Ovary (tissue), 9 donors: ENCODE data around the gene CNNM3. TPM values are rescaled to one million over a fixed set of nuclear protein-coding genes. Genes with fewer than 3 reads are reported as not detected.

Source experiments
- DNase-seq, 5 donors: peaks; one replicate each; pipeline ENCODE4 v3.0.0-alpha.2; 2019 to 2020
- H3K27ac ChIP-seq, 2 donors: fragments of 200-600 bp; one replicate each; pipeline versions ENCODE4 v1.5.1 to v1.8.0; 2019 to 2022
- H3K27me3 ChIP-seq: fragments of 200-600 bp; one replicate; pipeline ENCODE4 v1.8.0; 2022
- H3K36me3 ChIP-seq: fragments of 200-600 bp; sonication (generic); one replicate; pipeline ENCODE4 v1.5.1; 2019
- H3K4me1 ChIP-seq: one replicate; pipeline ENCODE4 v1.8.1; 2013; ENCODE audit warnings: mild to moderate bottlenecking, moderate library complexity; ENCODE audit not compliant: insufficient read depth
- H3K4me3 ChIP-seq: fragments of 200-600 bp; sonication (generic); one replicate; pipeline ENCODE4 v1.5.1; 2017
- H3K9me3 ChIP-seq, 2 donors: fragments of 200-600 bp in 1 of 2; sonication (generic) in 1 of 2; one replicate each; pipeline versions ENCODE4 v1.5.1 to v1.8.1; 2013 to 2019; ENCODE audit warnings: mild to moderate bottlenecking in 1 of 2, moderate library complexity in 1 of 2
- EP300 ChIP-seq: sonication (generic); formaldehyde crosslinking; IDR thresholded peaks from one replicate; pipeline ENCODE4 v1.6.1; 2017; ENCODE audit warnings: antibody characterized with exemption
- POLR2A ChIP-seq: fragments of 450-650 bp; IDR thresholded peaks from one replicate; pipeline ENCODE4 v1.6.1; 2017; ENCODE audit warnings: antibody characterized with exemption, mild to moderate bottlenecking, moderate library complexity
- WGBS, 3 donors: extraction: QIAGEN DNeasy Blood & Tissue Kit in 1 of 3; methylation state at CpG; one replicate each; pipeline versions ENCODE4 v1.1.5 to v1.1.7; 2013 to 2017; 5-methylcytosine and 5-hydroxymethylcytosine counted together
- intact Hi-C, 4 donors: fragments of 100-400 bp; cut with DNase I; formaldehyde crosslinking; loops; one replicate each; pipeline versions ENCODE4 v1.11.0 to v1.15.1; 2022 to 2023
- polyA plus RNA-seq, 2 donors: library from polyadenylated mRNA; stranded (reverse); fragments of 200-250 nt in 1 of 2; fragments of 350-450 nt in 1 of 2; fragmentation: Illumina TruSeq in 1 of 2; extraction: RNeasy Lipid Tissue Mini Kit (QIAGEN cat#74804) in 1 of 2; gene quantifications; one replicate each; pipeline ENCODE4 v1.2.3, GENCODE V29; 2013 to 2014
- total RNA-seq, 7 donors: library from RNA; depleted of rRNA in 2 of 7; stranded (reverse); fragments of >200 nt in 2 of 7; fragmentation: NEBNext Ultra II Directional in 3 of 7; extraction: Animal tissue kit (Norgen Biotek cat#: 25700) in 3 of 7; gene quantifications; one replicate each; pipeline versions ENCODE4 v1.1.0 to v1.2.4, GENCODE V29; 2016 to 2023
- TF ChIP-seq, protein P1 (sequence below), 3 donors: fragments of 450-650 bp in 2 of 3; fragments of 200-600 bp in 1 of 3; IDR thresholded peaks; one replicate each; pipeline versions ENCODE4 v1.5.1 to v1.8.0; 2016 to 2022; ENCODE audit warnings: antibody characterized with exemption in 3 of 3, mild to moderate bottlenecking in 1 of 3
- donor health status: DM: no; HTN: no; CAD: no; lungs with moderate emphysema.
- donor health status: DM: no; HTN: no; CAD: no.
- donor health status: Bipolar disorder and iron deficiency.
- donor health status: DM: yes; HTN: yes; CAD: no.
- donor health status: DM: no; HTN: no; CAD: no.
- donor health status: DM: yes; HTN: yes; CAD: no.

The CNNM3 gene
- total and polyA plus RNA-seq, 9 donors, result 13.0 to 23.1 (median 16.6) TPM

DNA sequence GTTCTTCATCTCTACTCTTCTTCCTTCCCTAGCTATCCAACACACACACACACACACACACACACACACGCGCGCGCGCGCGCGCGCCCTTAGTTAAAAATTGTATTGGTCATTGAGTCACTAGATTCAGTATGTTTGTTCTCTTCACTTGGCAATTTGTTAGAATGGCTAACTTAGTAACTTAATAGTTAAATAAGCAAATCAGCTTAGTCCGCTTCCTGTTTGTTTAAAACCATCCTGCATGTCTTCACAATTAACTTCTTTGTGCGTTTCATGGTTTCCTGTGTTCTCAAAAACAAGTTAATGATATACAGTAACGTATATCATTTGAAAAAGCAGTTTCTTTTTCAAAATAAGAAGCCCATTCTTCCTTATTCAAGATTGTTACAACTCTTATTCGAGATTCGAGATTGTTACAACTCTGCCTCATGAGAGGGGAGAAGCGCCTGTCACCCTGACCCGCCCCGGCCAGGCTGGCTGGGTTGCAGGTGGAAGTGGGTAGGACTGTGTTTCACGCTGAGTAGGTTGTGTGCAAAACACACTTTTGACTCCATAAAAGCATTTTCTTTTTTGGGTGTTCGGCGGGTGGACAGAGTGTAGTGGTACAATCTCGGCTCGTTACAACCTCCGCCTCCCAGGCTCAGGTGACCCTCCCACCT, 9.5 kb upstream of the CNNM3 start:
- Histone ChIP-seq H3K27me3 (no peaks in the 10 kb centered on the region), H3K9me3 (no peaks in the 10 kb centered on the region), H3K4me1 (no peaks in the 10 kb centered on the region), H3K36me3 (no peaks in the 10 kb centered on the region), H3K4me3 (no peak overlapping the region), H3K27ac (no peak overlapping the region)
- no peak for DNase-seq
- 90 to 92% (median 90%) methylated on average over 23 of the region's 23 CpGs for WGBS, 3 donors
- intact Hi-C loops, result no loop called here
- no peak for TF ChIP-seq EP300
- TF ChIP-seq, protein P1, sequence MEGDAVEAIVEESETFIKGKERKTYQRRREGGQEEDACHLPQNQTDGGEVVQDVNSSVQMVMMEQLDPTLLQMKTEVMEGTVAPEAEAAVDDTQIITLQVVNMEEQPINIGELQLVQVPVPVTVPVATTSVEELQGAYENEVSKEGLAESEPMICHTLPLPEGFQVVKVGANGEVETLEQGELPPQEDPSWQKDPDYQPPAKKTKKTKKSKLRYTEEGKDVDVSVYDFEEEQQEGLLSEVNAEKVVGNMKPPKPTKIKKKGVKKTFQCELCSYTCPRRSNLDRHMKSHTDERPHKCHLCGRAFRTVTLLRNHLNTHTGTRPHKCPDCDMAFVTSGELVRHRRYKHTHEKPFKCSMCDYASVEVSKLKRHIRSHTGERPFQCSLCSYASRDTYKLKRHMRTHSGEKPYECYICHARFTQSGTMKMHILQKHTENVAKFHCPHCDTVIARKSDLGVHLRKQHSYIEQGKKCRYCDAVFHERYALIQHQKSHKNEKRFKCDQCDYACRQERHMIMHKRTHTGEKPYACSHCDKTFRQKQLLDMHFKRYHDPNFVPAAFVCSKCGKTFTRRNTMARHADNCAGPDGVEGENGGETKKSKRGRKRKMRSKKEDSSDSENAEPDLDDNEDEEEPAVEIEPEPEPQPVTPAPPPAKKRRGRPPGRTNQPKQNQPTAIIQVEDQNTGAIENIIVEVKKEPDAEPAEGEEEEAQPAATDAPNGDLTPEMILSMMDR (IDR thresholded peaks at IDR 0.05), result no peak
- no peak for TF ChIP-seq POLR2A

DNA sequence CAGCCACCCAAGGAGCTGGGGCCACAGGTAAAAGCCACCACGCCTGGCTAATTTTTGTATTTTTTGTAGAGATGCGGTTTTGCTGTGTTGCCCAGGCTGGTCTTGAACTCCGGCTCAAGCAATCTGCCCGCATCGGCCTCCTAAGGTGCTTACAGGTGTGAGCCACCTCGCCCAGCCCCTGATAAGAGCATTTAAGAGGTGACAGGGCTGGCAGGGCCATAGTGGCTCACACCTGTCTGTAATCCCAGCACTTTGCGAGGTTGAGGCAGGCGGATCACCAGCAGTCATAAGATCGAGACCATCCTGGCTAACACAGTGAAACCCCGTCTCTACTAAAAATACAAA, 9.0 kb upstream of the CNNM3 start:
- DNase-seq, result no peak
- H3K27ac ChIP-seq, result no peak overlapping the region
- TF ChIP-seq, protein P1 (IDR thresholded peaks at IDR 0.05), result no peak
- TF ChIP-seq EP300 (no peak), POLR2A (no peak)

DNA sequence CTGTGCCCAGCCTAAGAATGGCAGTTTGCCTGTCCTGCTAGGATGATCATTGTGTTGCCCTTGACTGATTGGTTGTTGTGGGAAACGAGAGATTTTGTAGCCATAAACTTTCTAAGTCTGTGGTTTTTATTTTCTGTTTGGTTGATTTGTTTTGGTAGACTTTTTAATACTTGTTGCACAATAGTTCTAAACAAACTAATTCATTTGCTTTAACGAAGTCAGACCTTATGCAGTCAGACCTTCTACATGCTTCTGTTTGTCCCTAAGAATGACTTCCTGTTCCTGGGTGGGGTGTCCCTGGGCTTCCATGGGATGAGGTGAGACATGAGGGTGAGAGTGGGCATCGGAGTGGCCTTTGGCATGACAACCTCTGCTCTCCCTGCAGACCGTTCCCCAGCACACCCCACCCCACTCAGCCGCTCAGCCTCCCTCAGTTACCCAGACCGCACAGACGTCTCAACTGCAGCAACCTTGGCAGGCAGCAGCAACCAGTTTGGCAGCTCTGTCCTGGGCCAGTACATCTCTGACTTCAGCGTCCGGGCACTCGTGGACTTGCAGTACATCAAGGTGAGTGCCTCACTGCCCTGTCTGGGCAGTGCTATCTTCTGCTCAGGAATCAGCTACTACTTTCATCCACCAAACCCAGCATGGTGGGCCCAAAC, 7.8 kb upstream of the CNNM3 start:
- no peak for TF ChIP-seq EP300
- intact Hi-C loops, result no loop called here
- Histone ChIP-seq H3K27me3 (no peaks in the 10 kb centered on the region), H3K36me3 (no peaks in the 10 kb centered on the region), H3K9me3 (no peaks in the 10 kb centered on the region), H3K4me1 (peaks cover 2% of the 10 kb centered on the region), H3K4me3 (no peak overlapping the region), H3K27ac (no peak overlapping the region)
- WGBS, 3 donors, result 53 to 66% (median 59%) methylated on average over 10 of the region's 10 CpGs
- DNase-seq, result no peak

More for the DNA sequence above, 9.0 kb upstream of the CNNM3 start:
- H3K4me1 ChIP-seq, result peaks cover 2% of the 10 kb centered on the region
- no peaks in the 10 kb centered on the region for H3K27me3 ChIP-seq
- no peaks in the 10 kb centered on the region for H3K9me3 ChIP-seq
- no peaks in the 10 kb centered on the region for H3K36me3 ChIP-seq
- intact Hi-C loops, result no loop called here
- H3K4me3 ChIP-seq, result no peak overlapping the region
- WGBS, 3 donors, result 95 to 97% (median 96%) methylated on average over 10 of the region's 10 CpGs

DNA sequence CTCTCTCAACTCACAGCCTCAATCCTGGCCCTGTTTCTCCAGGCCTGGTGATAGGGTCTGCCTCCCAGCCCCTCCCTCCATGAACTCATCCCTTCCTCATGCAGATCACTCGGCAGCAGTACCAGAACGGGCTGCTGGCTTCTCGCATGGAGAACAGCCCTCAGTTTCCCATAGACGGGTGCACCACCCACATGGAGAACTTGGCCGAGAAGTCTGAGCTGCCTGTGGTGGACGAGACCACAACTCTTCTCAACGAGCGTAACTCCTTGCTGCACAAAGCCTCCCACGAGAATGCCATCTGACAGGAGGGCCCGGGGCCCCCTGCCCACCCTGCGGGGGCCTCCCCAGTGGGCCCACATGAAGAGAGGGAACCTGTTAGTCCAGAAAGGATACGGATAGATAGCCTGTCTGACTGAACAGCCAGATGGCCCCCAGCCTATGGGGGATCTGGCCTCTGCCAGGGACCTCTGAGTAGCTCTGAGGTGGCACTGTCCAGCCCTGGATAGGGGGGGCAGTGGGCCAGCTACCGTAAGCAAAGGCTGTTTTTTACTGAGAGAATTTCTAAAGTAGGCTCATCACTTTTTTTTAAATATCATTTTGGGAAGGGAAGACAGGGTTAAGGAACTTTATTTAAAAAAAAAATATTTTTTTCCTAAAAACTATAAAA, 6.7 kb upstream of the CNNM3 start:
- intact Hi-C loops, result no loop called here
- H3K4me1 ChIP-seq, result peaks cover 2% of the 10 kb centered on the region
- WGBS, 3 donors, result 82 to 85% (median 83%) methylated on average over 13 of the region's 13 CpGs
- H3K4me3 ChIP-seq, result no peak overlapping the region
- DNase-seq, result no peak
- H3K27ac ChIP-seq, result no peak overlapping the region
- H3K36me3 ChIP-seq, result no peaks in the 10 kb centered on the region
- no peaks in the 10 kb centered on the region for H3K9me3 ChIP-seq
- no peaks in the 10 kb centered on the region for H3K27me3 ChIP-seq
- TF ChIP-seq POLR2A (no peak), EP300 (no peak)
- TF ChIP-seq, protein P1 (IDR thresholded peaks at IDR 0.05), result no peak
